Measurements from ENCODE around the gene ALPK3. TPM values are rescaled to one million over a fixed set of nuclear protein-coding genes. Genes with fewer than 3 reads are reported as not detected.

ALPK3 gene
- 0.80 and 3.1 TPM in 2 replicates for total RNA-seq

DNA sequence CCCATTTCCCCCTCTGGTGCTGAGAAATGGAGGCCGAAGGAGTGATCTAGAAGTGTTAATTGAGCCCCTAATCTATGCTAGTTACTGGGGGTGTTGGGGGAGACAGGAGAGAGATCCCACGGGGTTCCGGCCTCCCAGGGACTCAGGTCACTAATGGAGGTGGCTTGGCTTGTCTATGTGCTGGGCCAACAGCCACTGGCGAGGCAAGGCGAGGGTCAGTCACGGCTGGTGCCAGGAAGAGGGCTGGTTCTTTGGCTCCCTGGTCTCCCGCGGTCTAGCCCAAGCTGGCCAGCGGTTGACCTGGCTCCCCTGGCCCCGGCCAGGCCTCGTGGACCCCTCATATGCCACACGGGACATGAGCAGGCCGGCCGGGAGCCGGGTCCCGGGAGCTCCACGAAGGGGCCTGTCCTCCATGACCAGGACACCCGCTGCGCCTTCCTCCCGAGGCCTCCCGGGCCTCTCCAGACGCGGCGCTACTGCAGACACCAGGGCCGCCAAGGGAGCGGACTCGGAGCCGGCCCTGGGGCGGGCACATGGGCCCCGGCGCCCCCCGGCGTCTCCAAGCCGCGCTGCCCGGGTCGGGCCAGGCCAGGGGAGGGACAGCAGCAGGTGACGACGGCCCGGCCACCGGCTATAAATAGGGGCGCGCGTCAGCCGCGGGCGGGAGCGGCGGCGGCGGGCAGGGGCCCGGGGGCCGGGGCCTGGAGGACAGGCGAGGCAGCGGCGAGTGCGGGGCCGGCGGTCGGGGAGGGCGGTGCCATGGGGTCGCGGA, at the start of gene ALPK3:
Gene ALPK3, plus strand, starts transcription at position 663 of the 772 bp plus-strand sequence. Its CDS starts 97 bp downstream, at position 760.

DNA sequence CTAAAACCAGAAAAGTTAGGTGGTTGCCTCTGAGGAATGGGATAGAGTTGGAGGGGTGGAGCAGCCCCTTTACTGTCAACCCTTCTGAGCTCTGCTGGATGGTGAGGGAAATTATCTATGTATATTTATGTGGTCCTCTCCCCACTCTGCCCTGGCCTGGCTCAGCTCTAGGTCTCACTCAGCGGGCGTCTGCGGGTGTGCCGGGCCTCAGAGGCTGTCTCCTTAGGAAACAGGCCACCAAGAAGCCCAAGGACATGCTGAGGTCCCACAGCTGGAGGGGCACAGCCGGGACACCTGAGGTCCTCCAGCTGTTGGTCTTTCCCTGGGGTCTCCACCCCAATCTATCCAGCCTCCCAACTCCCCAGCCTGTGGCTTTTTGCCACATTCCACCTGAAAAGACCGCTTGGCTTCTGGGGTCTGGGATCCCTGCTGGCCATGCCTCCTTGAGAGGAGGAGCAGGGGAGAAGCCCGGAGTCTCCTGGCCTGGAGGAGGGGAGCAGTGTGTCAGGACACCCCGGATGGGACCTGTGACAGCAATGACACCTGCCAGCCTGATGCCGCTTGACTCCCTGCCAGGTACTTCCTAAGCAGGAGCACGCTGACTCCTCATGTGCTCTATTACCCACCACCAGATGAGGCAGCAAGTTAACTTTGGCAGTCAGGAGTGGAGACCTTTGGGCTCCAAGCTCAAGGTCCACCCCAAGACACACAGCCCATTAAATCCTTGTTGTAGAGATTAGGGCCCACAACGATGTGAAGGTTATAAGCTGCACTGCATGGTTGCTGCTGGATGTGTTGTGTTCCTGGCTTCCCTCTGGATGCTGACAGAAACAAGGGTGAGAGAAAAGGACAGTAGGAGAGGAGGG, 67.0 kb downstream of the ALPK3 start, which contains the start of gene SLC28A1:
Gene SLC28A1, plus strand, starts transcription at position 747 of the 866 bp plus-strand sequence. CDS start 3,099 bp downstream, outside the sequence.

Other genes starting within 250 kb of the ALPK3 start
- gene ZSCAN2, start 216.3 kb upstream of the ALPK3 start, total RNA-seq: 10.7 and 17.6 TPM in 2 replicates
- 13.7 and 15.7 TPM in 2 replicates for gene WDR73, start 163.1 kb upstream of the ALPK3 start, total RNA-seq
- 6.5 and 10.9 TPM in 2 replicates for gene NMB, start 159.2 kb upstream of the ALPK3 start, total RNA-seq
- gene SEC11A, start 101.2 kb upstream of the ALPK3 start, total RNA-seq: 200 and 269 TPM in 2 replicates
- 8.1 and 13.8 TPM in 2 replicates for gene ZNF592, start 68.8 kb upstream of the ALPK3 start, total RNA-seq
- not detected in 2 replicates for gene SLC28A1, start 67.3 kb downstream of the ALPK3 start, total RNA-seq
- 22.6 and 23.8 TPM in 2 replicates for gene PDE8A, start 164.5 kb downstream of the ALPK3 start, total RNA-seq

Measured in epithelial cell of alveolus of lung (primary cell).